Measurements from ENCODE around the gene CDK6.
"Not testable (repeated sequence)": the region's sequence is repeated elsewhere in the genome, so short reads cannot be mapped to it uniquely, and the experiment has no call there.

The CDK6 gene

GRCh38 chr7:92763636-92764423, 72.5 kb downstream of the CDK6 start:
- no peak overlapping the region for H3K4me3 ChIP-seq (ENCODE audit: severe bottlenecking)
- H3K27ac ChIP-seq (ENCODE audit: poor library complexity, severe bottlenecking): peak overlapping the region; percentile 91
- no peaks in the 10 kb centered on the region for H3K9me3 ChIP-seq (ENCODE audit: severe bottlenecking)
- H3K36me3 ChIP-seq (ENCODE audit: low read depth): peaks cover 50% of the 10 kb centered on the region
- DNase-seq (ENCODE audit: low spot score) (peak; percentile 72), ATAC-seq (ENCODE audit: low read depth) (peak; percentile 82)
- H3K27me3 ChIP-seq (ENCODE audit: insufficient read depth, poor library complexity, severe bottlenecking): no peaks in the 10 kb centered on the region
- TF ChIP-seq CTCF (IDR thresholded peaks at IDR 0.05; ENCODE audit: poor library complexity, severe bottlenecking): no peak
- H3K4me1 ChIP-seq (ENCODE audit: insufficient read depth, poor library complexity, severe bottlenecking): peaks cover 76% of the 10 kb centered on the region

GRCh38 chr7:92762851-92763250, 73.5 kb downstream of the CDK6 start:
- Histone ChIP-seq H3K4me3 (ENCODE audit: severe bottlenecking) (no peak overlapping the region), H3K36me3 (ENCODE audit: low read depth) (peaks cover 43% of the 10 kb centered on the region), H3K27me3 (ENCODE audit: insufficient read depth, poor library complexity, severe bottlenecking) (no peaks in the 10 kb centered on the region), H3K4me1 (ENCODE audit: insufficient read depth, poor library complexity, severe bottlenecking) (peaks cover 66% of the 10 kb centered on the region), H3K27ac (ENCODE audit: poor library complexity, severe bottlenecking) (peak overlapping the region; percentile 91), H3K9me3 (ENCODE audit: severe bottlenecking) (no peaks in the 10 kb centered on the region)
- TF ChIP-seq CTCF (IDR thresholded peaks at IDR 0.05; ENCODE audit: poor library complexity, severe bottlenecking): no peak
- DNase-seq (ENCODE audit: low spot score) (no peak), ATAC-seq (ENCODE audit: low read depth) (no peak)

DNA sequence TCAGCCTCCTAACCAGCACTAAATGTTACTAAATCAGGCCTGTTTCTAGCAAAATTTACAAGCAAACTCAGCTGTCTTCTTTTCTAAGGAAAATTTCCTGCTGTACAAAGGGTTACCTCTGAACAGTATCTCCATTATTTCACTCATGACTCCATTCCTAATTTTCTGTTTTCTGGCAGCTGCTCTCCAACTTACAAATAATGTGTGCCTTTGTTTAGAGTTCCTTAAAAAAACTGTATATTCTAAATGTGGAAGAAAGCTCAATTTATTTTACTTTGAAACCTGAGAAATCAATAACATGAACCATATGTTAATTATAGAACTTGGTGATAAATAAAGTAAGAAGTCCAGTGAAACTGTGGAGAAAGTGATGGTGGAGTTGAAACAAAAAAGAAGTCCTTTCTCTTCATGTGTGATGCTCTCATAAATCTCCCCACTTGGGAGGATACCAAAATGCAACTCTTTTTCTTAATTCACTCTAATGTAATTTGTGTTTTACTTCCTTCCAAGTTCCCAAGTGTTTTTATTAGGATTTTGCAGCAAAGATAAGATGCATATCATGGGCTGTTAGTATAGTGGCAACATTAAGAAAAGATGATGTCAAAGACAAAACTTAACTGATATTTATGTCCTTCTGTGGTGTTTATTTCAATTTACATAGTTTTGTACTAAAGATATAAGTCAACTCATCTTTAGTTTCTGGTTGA, 74.8 kb downstream of the CDK6 start:
- TF ChIP-seq CTCF (IDR thresholded peaks at IDR 0.05; ENCODE audit: poor library complexity, severe bottlenecking): no peak
- no peak for DNase-seq (ENCODE audit: low spot score)
- peaks cover 53% of the 10 kb centered on the region for H3K36me3 ChIP-seq (ENCODE audit: low read depth)
- no peak overlapping the region for H3K4me3 ChIP-seq (ENCODE audit: severe bottlenecking)
- H3K27me3 ChIP-seq (ENCODE audit: insufficient read depth, poor library complexity, severe bottlenecking): no peaks in the 10 kb centered on the region
- no peak for ATAC-seq (ENCODE audit: low read depth)
- H3K4me1 ChIP-seq (ENCODE audit: insufficient read depth, poor library complexity, severe bottlenecking): peaks cover 53% of the 10 kb centered on the region
- peak overlapping the region; percentile 91 for H3K27ac ChIP-seq (ENCODE audit: poor library complexity, severe bottlenecking)
- H3K9me3 ChIP-seq (ENCODE audit: severe bottlenecking): no peaks in the 10 kb centered on the region

GRCh38 chr7:92758796-92759431, 77.5 kb downstream of the CDK6 start:
- Histone ChIP-seq H3K4me1 (ENCODE audit: insufficient read depth, poor library complexity, severe bottlenecking) (peaks cover 38% of the 10 kb centered on the region), H3K27me3 (ENCODE audit: insufficient read depth, poor library complexity, severe bottlenecking) (no peaks in the 10 kb centered on the region), H3K9me3 (ENCODE audit: severe bottlenecking) (no peaks in the 10 kb centered on the region), H3K4me3 (ENCODE audit: severe bottlenecking) (no peak overlapping the region), H3K36me3 (ENCODE audit: low read depth) (peaks cover 41% of the 10 kb centered on the region), H3K27ac (ENCODE audit: poor library complexity, severe bottlenecking) (no peak overlapping the region)
- ATAC-seq (ENCODE audit: low read depth) (no peak), DNase-seq (ENCODE audit: low spot score) (no peak)
- TF ChIP-seq CTCF (IDR thresholded peaks at IDR 0.05; ENCODE audit: poor library complexity, severe bottlenecking): no peak

- ATAC-seq (ENCODE audit: low read depth); H3K27ac ChIP-seq (ENCODE audit: poor library complexity, severe bottlenecking); H3K27me3 ChIP-seq (ENCODE audit: insufficient read depth, poor library complexity, severe bottlenecking); H3K4me3 ChIP-seq (ENCODE audit: severe bottlenecking); H3K9me3 ChIP-seq (ENCODE audit: severe bottlenecking); DNase-seq (ENCODE audit: low spot score): not testable (repeated sequence)
- peaks cover 38% of the 10 kb centered on the region for H3K4me1 ChIP-seq (ENCODE audit: insufficient read depth, poor library complexity, severe bottlenecking)
- H3K36me3 ChIP-seq (ENCODE audit: low read depth): peaks cover 43% of the 10 kb centered on the region
Observed at GRCh38 chr7:92757311-92757910, 79.0 kb downstream of the CDK6 start.
